HUES48 (cell line): ENCODE results near the gene CGB1.
A peak's percentile ranks its signal among the peaks of the same experiment; 100 is the strongest.
"Not testable (repeated sequence)": the region's sequence is repeated elsewhere in the genome, so short reads cannot be mapped to it uniquely, and the experiment has no call there.

ENCODE experiments used
- H3K27ac ChIP-seq: one replicate; pipeline ENCODE4 v1.7.0; 2013; ENCODE audit warnings: low read depth, low read length, inconsistent platforms
- H3K27me3 ChIP-seq: 2 replicates; pipeline ENCODE4 v1.6.1; 2013; ENCODE audit warnings: mild to moderate bottlenecking, low read length; ENCODE audit not compliant: control insufficient read depth, insufficient read depth
- H3K36me3 ChIP-seq: 2 replicates; pipeline ENCODE4 v1.6.1; 2013; ENCODE audit warnings: low read length; ENCODE audit not compliant: control insufficient read depth, insufficient read depth
- H3K4me1 ChIP-seq: 2 replicates; pipeline ENCODE4 v1.6.1; 2013; ENCODE audit warnings: mild to moderate bottlenecking, low read length; ENCODE audit not compliant: control insufficient read depth, insufficient read depth
- H3K4me3 ChIP-seq: 2 replicates; pipeline ENCODE4 v1.5.1; 2013; ENCODE audit warnings: mild to moderate bottlenecking, low read depth, low read length
- H3K9ac ChIP-seq: 2 replicates; pipeline ENCODE4 v1.6.1; 2013; ENCODE audit warnings: mild to moderate bottlenecking, low read depth, low read length, moderate library complexity
- H3K9me3 ChIP-seq: 2 replicates; pipeline ENCODE4 v1.6.1; 2013; ENCODE audit warnings: low read length; ENCODE audit not compliant: control insufficient read depth, insufficient read depth

The CGB1 gene

DNA sequence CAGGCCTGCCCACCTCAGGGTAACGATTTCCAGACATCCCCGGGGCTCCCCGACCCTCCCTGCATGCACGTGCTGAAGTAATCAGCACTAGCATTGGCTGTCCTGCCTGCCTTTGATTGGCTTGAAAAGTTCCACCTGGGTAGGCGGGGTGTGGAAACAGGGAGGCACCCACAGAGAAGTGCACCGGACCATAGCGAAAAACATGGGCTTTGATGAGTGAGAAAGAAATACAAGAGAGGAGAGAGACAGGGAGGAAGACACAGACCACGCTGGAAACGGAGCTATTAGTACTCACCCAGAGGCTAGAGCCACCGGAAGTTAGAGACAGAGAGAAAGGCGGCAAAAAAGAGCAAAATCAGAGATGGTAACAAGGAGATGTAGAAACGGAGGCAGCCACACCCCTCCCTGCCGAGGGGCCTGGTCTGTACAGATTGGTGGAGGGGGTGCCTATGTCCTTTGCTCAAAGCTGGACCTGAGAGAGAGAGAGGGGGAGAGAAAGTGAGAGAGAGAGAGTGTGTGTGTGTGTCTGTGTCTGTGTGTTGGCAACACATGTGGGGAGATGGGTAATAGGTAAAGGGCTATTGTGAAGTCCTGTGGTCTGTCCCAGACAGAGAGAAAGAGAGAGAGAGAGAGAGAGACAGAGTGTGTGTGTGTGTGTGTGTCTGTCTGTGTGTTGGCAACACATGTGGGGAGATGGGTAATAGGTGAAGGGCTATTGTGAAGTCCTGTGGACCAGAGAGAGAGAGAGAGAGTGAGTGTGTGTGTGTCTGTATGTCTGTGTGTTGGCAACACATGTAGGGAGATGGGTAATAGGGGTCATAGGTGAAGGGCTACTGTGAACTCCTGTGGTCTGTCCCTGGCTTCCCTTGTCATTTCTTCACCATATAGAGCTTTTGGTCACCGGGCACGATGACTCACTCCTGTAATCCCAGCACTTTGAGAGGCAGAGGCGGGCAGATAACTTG is 15.5 kb downstream of the CGB1 start:
- Histone ChIP-seq H3K4me1 (peaks cover 16% of the 10 kb centered on the region), H3K4me3 (no peak overlapping the region), H3K9ac (no peak overlapping the region), H3K27me3 (peaks cover 26% of the 10 kb centered on the region), H3K27ac (no peak overlapping the region), H3K36me3 (peaks cover under 1% of the 10 kb centered on the region; the same call in 1 of the 2 replicates), H3K9me3 (no peaks in the 10 kb centered on the region)

GRCh38 chr19:49020342-49020741 is 16.4 kb downstream of the CGB1 start:
- H3K9me3 ChIP-seq: no peaks in the 10 kb centered on the region
- no peak overlapping the region for H3K9ac ChIP-seq
- H3K4me3 ChIP-seq: no peak overlapping the region
- peaks cover 16% of the 10 kb centered on the region for H3K4me1 ChIP-seq
- peaks cover 26% of the 10 kb centered on the region for H3K27me3 ChIP-seq
- H3K36me3 ChIP-seq: peaks cover 9% of the 10 kb centered on the region
- H3K27ac ChIP-seq: no peak overlapping the region

DNA sequence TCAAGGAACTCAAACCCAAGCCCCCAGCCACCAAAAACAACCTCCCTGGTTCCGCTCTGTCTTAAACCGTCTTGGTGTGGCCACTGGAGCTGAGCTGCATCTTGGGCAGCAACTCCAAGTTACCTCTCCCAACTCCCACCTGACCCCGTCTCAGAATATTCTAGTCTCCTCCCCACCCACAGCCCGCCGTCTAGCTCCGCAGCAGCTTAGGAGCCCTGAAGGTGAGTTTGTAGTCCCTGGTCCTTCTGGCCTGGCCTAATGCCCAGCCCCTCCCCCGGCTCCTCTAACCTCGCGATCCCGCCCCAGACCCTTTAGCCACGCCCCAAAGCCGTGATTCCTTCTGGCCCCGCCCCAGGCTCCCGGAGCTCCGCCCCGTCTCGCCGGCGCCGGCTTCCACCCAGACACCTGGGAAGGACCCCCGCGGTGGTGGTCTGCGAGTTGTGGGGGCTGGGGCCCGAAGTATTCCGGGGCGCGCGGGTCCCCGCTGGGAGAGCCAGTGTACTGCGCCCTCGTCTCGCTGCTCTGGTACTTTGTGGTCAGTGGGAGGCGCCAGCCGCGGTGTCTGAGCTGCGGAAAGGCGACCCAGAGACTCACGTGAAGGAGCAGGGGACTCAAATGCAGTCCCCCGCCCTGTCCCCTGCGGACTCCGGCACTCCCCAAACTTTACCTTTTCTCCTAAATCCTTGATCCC is 17.3 kb downstream of the CGB1 start:
- Histone ChIP-seq H3K36me3 (peaks cover 19% of the 10 kb centered on the region), H3K4me1 (peaks cover 16% of the 10 kb centered on the region), H3K9me3 (no peaks in the 10 kb centered on the region), H3K27ac (no peak overlapping the region), H3K9ac (no peak overlapping the region), H3K4me3 (peak overlapping the region; percentile 26; the same call in 1 of the 2 replicates), H3K27me3 (peaks cover 26% of the 10 kb centered on the region)

GRCh38 chr19:49018388-49019241 is 18.1 kb downstream of the CGB1 start:
- not testable (repeated sequence) for H3K9me3 ChIP-seq, H3K27ac ChIP-seq
- H3K27me3 ChIP-seq: peaks cover 26% of the 10 kb centered on the region
- peaks cover 16% of the 10 kb centered on the region for H3K4me1 ChIP-seq
- H3K9ac ChIP-seq: 0 out of 2 replicates have a peak overlapping the region, but pooled peaks have one; percentile 17
- H3K36me3 ChIP-seq: peaks cover 25% of the 10 kb centered on the region
- peak overlapping the region; percentile 58 for H3K4me3 ChIP-seq

DNA sequence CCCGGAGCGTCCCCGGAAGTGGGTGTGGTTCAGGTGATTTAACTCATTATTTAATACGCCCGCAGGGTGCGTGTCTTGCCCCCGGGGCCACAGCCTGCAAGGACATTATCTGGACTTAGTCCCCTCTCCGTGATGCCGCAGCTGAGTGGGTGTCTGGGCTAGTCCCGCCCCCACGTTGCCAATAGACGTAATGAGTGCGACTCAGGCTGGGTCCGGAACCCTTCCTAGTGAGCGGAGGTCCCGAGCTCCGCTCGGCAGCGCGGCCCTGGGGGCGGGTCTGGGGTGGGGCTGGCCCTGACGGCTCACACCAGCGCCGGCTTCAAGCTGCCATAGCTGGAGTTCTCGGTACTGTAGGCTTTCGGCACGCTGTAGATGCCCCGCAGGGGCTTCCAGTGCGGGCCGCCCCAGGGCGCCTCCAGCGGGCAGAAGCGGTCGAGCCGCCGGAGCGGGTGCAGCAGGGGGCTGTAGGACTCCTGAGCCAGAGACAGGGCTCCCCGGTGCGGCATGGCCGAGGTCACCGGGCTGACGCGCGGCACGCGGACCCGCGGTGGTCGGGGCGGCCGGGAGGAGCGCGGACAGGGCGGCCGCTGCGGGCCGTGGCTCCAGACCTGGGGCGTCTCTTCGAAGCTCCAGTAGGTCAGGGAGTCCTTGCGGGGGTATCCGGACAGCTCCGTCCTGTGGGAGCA is 18.9 kb downstream of the CGB1 start:
- Histone ChIP-seq H3K4me3 (peak overlapping the region; percentile 58), H3K27ac (no peak overlapping the region), H3K9me3 (no peaks in the 10 kb centered on the region), H3K36me3 (peaks cover 28% of the 10 kb centered on the region), H3K4me1 (peaks cover 16% of the 10 kb centered on the region), H3K27me3 (peaks cover 26% of the 10 kb centered on the region), H3K9ac (0 out of 2 replicates have a peak overlapping the region, but pooled peaks have one; percentile 17)

GRCh38 chr19:49017041-49017665 is 19.5 kb downstream of the CGB1 start, which contains the start of gene LHB:
LHB (minus strand) TSS chr19:49017091; CDS start chr19:49017081, 10 bp downstream.
- Histone ChIP-seq H3K27me3 (peaks cover 26% of the 10 kb centered on the region), H3K9ac (0 out of 2 replicates have a peak within 1 kb of the TSS, but pooled peaks have one; percentile 17)

DNA sequence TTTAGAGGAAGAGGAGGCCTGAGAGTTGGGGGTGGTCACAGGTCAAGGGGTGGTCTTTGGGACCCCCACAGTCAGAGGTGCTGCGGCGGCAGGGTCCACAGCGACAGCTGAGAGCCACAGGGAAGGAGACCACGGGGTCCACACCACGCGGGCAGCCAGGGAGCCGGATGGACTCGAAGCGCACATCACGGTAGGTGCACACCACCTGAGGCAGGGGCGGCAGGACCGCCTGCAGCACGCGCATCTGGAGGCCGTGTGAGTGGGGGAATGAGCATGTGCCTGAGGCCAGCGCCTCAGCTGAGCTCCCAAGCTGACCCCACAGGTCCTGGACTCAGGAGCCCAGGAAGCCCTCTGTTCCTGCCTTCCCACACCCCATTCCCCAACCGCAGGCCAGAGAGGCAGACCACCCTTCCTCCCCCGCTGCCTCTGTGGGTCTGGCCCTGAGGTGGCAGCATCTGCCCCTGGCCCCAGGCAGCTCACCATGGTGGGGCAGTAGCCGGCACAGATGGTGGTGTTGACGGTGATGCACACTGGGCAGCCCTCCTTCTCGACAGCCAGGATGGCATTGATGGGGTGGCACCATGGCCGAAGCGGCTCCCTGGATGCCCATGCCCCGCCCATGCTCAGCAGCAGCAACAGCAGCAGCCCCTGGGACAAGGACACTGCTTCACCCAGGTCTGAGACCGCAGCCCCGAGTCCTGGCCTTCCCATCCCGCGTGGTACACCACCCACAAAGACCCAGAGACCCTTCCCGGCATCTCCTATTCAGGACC is 20.4 kb downstream of the CGB1 start:
- peaks cover 41% of the 10 kb centered on the region for H3K36me3 ChIP-seq

More at GRCh38 chr19:49017041-49017665, 19.5 kb downstream of the CGB1 start, which contains the start of gene LHB:
- Histone ChIP-seq H3K4me3 (peak within 1 kb of the TSS; percentile 58), H3K36me3 (peaks cover 33% of the 10 kb centered on the region), H3K27ac (no peak within 1 kb of the TSS), H3K9me3 (no peaks in the 10 kb centered on the region), H3K4me1 (peaks cover 16% of the 10 kb centered on the region)

GRCh38 chr19:49014870-49015255 is 21.8 kb downstream of the CGB1 start:
- Histone ChIP-seq H3K4me1 (peaks cover 10% of the 10 kb centered on the region; the same call in 1 of the 2 replicates), H3K27ac (no peak overlapping the region), H3K9me3 (no peaks in the 10 kb centered on the region), H3K4me3 (no peak overlapping the region), H3K27me3 (peaks cover 14% of the 10 kb centered on the region), H3K9ac (no peak overlapping the region), H3K36me3 (peaks cover 54% of the 10 kb centered on the region)

More for the DNA sequence above, 20.4 kb downstream of the CGB1 start:
- Histone ChIP-seq H3K4me1 (peaks cover 16% of the 10 kb centered on the region), H3K9me3 (no peaks in the 10 kb centered on the region), H3K4me3 (no peak overlapping the region), H3K27ac (no peak overlapping the region), H3K27me3 (peaks cover 22% of the 10 kb centered on the region), H3K9ac (no peak overlapping the region)

- Histone ChIP-seq H3K4me3 (no peak overlapping the region), H3K9me3 (no peaks in the 10 kb centered on the region), H3K27ac (no peak overlapping the region), H3K9ac (no peak overlapping the region), H3K36me3 (peaks cover 60% of the 10 kb centered on the region), H3K4me1 (peaks cover 10% of the 10 kb centered on the region; the same call in 1 of the 2 replicates), H3K27me3 (peaks cover 14% of the 10 kb centered on the region)
Observed at GRCh38 chr19:49014123-49014869, 22.4 kb downstream of the CGB1 start.
